Measurements from ENCODE around the gene FARS2.

Gene FARS2

DNA sequence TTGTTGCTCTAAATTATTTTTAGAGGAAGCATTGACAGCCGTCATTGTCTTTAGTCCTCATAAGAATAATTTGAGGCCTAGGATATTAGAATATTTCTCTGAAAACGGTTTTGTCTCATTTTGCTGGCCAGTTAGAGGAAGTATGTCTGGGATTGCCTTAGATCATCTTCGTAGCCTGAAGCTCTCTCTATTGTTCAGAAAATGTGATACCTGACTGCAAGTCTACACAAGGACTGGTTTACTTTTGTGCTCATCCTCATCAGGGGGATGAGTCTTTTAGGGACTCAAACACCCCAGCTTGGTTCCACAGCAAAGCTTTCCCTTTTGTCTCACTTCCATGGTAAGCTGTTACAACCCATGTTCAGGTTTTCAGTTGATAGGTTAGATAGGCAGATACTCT is 141.8 kb downstream of the FARS2 start:
- no peaks in the 10 kb centered on the region for H3K27me3 Mint-ChIP-seq
- H3K36me3 Mint-ChIP-seq, result peaks cover 7% of the 10 kb centered on the region
- H3K4me3 Mint-ChIP-seq, result no peak overlapping the region
- H3K4me1 Mint-ChIP-seq, result peaks cover 8% of the 10 kb centered on the region
- no peaks in the 10 kb centered on the region for H3K9me3 Mint-ChIP-seq
- ATAC-seq (ENCODE audit: low read depth) (no peak), DNase-seq (ENCODE audit: low spot score in 2 of 2) (no peak)
- peak overlapping the region; percentile 24 for H3K27ac Mint-ChIP-seq

DNA sequence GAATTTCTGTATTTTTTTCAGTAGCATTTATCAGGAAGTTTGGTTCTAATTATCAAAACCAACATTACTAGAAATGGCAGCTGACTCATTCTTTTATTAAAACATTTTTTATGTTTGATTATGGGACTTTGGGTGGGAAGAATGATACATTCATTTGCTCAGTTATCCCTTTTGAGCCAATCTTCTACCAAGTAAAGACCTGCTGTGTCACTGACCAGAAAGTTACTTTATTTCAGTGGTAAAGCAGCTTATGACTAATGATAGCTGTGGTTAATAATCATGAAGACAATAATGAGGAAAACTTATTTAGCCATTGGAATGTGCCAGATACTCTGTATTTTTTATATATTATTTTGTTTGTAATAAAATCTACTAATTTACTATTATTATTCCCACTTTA is 142.3 kb downstream of the FARS2 start:
- no peak overlapping the region for H3K27ac Mint-ChIP-seq
- peaks cover 12% of the 10 kb centered on the region for H3K36me3 Mint-ChIP-seq
- H3K9me3 Mint-ChIP-seq, result no peaks in the 10 kb centered on the region
- ATAC-seq (ENCODE audit: low read depth) (no peak), DNase-seq (ENCODE audit: low spot score in 2 of 2) (no peak)
- H3K4me1 Mint-ChIP-seq, result peaks cover 5% of the 10 kb centered on the region
- no peaks in the 10 kb centered on the region for H3K27me3 Mint-ChIP-seq
- H3K4me3 Mint-ChIP-seq, result no peak overlapping the region

DNA sequence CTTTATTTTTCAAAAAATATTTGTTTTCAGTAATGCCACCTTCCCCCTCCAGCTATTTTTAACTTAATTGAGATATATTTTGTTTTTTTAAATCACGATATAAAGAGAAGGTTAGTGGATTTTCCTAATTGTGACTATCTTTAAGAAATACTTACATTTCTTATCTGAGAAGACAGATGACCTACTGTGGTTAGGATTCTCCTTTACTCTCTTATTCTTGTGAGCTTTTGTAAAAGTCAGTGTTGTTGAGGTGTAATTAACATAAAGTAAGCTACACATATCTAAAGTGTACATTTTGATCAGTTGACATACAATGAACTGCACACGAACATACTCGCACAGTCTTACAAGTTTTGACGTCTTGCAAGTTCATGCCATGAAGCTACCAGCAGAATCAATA is 144.7 kb downstream of the FARS2 start:
- no peak for ATAC-seq (ENCODE audit: low read depth)
- Mint-ChIP-seq H3K27me3 (no peaks in the 10 kb centered on the region), H3K9me3 (no peaks in the 10 kb centered on the region), H3K4me3 (no peak overlapping the region), H3K4me1 (peaks cover 4% of the 10 kb centered on the region), H3K27ac (no peak overlapping the region), H3K36me3 (peaks cover 18% of the 10 kb centered on the region)
- no peak for DNase-seq (ENCODE audit: low spot score in 2 of 2)

DNA sequence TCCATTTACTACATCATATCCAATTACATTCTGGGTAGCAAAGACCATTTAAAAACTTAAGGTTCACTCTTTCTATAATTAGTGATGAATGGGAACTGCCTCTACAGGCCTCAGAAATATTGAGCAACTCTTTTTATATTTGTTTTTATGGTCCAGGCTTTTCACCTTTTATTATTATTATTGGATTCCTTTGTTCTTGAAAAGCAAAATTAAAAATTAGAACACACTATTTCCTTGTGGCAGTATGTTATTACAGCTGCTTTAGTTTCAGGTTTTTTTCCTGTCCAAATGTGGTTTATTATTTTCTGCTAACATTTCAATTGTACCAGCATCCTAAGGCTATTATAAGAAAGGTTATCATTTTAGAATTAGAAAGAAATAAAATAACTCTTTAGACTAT is 150.1 kb downstream of the FARS2 start:
- no peak overlapping the region for H3K4me3 Mint-ChIP-seq
- H3K27ac Mint-ChIP-seq, result no peak overlapping the region
- peaks cover 23% of the 10 kb centered on the region for H3K36me3 Mint-ChIP-seq
- H3K9me3 Mint-ChIP-seq, result no peaks in the 10 kb centered on the region
- no peak for ATAC-seq (ENCODE audit: low read depth)
- DNase-seq (ENCODE audit: low spot score in 2 of 2), result no peak
- no peaks in the 10 kb centered on the region for H3K27me3 Mint-ChIP-seq
- H3K4me1 Mint-ChIP-seq, result peaks cover 2% of the 10 kb centered on the region

DNA sequence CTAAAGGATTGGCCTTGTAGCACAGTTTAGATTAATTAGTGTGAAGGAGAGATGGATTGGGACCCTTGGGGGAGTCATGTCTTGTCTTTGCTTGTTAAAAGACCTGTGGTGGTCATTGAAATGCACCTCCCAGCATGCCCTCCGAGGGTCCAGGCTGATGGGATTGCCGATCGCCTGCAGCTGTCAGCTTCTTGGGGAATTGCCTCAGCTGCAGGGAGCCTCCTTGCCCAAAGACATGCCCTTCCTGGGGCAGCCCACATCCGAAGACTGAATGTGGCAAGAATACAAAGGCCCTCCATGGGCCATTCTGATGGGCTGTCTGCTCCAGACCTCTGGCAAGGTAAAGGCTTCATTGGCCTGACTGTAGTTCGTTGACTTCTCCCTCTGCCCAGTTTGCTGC is 150.7 kb downstream of the FARS2 start:
- H3K4me3 Mint-ChIP-seq, result no peak overlapping the region
- H3K27me3 Mint-ChIP-seq, result no peaks in the 10 kb centered on the region
- no peak for DNase-seq (ENCODE audit: low spot score in 2 of 2)
- no peak for ATAC-seq (ENCODE audit: low read depth)
- H3K36me3 Mint-ChIP-seq, result peaks cover 25% of the 10 kb centered on the region
- no peaks in the 10 kb centered on the region for H3K9me3 Mint-ChIP-seq
- H3K27ac Mint-ChIP-seq, result no peak overlapping the region
- peaks cover 2% of the 10 kb centered on the region for H3K4me1 Mint-ChIP-seq

DNA sequence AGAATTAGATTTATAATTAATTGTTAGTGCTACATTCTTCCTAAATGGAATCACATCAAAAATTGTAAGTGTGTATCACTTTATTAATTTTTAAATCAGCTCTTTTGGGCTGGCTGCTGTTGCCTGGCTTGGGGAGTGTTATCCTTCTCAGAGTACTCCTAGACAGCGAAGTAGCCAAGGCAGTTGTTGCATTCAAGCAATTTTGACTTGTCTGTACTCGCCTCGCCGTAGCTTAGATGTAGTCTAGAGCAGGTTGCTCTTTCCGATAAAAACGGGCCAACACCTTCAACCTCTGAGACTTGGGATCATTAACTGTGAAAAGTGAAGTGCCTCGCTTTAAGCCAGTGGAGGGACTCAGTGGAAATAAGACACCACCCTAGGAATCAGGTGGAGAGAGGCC is 151.3 kb downstream of the FARS2 start:
- Mint-ChIP-seq H3K9me3 (peaks cover 2% of the 10 kb centered on the region), H3K27ac (no peak overlapping the region), H3K36me3 (peaks cover 28% of the 10 kb centered on the region), H3K4me1 (peaks cover 2% of the 10 kb centered on the region), H3K27me3 (no peaks in the 10 kb centered on the region), H3K4me3 (no peak overlapping the region)
- no peak for DNase-seq (ENCODE audit: low spot score in 2 of 2)
- no peak for ATAC-seq (ENCODE audit: low read depth)

DNA sequence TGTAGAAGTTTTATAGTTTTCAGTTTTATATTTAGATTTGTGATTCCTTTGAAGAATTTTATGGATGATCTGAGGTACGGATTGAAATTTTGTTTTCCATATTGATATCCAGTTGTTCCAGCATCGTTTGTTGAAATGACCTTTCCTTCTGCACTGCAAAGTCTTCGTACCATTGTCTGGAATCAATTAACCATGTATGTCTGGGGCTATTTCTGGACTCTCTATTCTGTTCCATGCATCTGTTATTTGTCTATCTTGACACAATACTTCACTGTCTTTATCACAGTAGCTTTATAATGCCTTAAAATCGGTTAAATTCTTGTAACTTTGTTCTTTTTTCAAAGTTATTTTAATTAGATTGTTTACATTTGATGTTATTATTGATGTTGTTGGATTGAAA is 154.9 kb downstream of the FARS2 start:
- no peak for ATAC-seq (ENCODE audit: low read depth)
- H3K4me1 Mint-ChIP-seq, result peaks cover 7% of the 10 kb centered on the region
- H3K27me3 Mint-ChIP-seq, result no peaks in the 10 kb centered on the region
- DNase-seq (ENCODE audit: low spot score in 2 of 2), result no peak
- peaks cover 5% of the 10 kb centered on the region for H3K9me3 Mint-ChIP-seq
- no peak overlapping the region for H3K27ac Mint-ChIP-seq
- no peak overlapping the region for H3K4me3 Mint-ChIP-seq
- peaks cover 38% of the 10 kb centered on the region for H3K36me3 Mint-ChIP-seq

DNA sequence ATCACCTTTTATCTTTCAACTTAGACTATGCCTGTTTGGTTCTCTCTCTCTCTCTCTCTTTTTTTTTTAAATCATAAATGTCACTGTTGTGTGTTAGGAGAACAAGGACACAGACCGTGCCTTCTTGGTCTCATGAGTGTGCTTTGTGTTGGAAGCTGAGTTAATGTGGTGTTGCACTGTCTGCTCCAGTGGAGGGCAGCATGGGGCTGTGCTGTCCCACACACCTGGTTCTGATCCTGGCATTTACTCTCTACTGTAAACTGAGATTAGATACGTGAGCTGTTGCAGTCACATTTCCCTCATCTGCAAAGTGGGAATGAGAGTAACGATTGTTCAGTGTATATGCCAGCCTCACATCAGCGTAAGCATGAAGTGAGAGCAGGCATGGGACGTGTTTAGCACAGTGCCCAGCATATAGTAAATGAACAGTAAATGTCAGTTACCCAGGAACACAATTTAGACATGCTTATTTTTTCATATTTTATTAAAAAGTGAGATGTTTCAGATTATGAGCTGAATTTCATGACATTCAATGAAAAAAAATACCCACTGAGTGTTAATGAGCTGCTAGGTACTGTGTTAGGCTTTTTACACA is 161.1 kb downstream of the FARS2 start:
- Mint-ChIP-seq H3K36me3 (peaks cover 37% of the 10 kb centered on the region), H3K4me1 (peaks cover 7% of the 10 kb centered on the region), H3K27me3 (no peaks in the 10 kb centered on the region), H3K9me3 (peaks cover 4% of the 10 kb centered on the region), H3K4me3 (no peak overlapping the region), H3K27ac (no peak overlapping the region)
- no peak for DNase-seq (ENCODE audit: low spot score in 2 of 2)
- ATAC-seq (ENCODE audit: low read depth), result no peak

DNA sequence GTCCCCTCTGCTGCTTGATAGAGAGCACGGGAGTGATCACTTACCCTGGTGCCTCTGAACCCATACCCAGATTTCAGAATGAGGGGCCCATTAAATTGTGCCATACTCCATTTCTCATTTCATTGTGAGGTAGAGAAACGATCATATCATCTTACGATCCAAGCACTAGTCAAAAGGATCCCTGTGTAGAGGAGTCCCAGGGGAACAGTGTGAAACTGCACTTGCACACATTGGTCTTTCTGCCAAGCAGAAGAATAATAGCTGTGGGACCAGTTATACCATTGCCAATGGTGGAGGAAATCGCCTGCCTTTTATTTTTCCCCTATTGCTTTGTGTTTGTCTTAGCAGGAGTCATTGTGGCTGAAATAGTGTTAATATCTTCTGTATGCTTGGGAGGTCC is 161.9 kb downstream of the FARS2 start:
- Mint-ChIP-seq H3K27ac (no peak overlapping the region), H3K9me3 (no peaks in the 10 kb centered on the region), H3K36me3 (peaks cover 30% of the 10 kb centered on the region), H3K4me3 (no peak overlapping the region), H3K27me3 (no peaks in the 10 kb centered on the region), H3K4me1 (peaks cover 7% of the 10 kb centered on the region)
- ATAC-seq (ENCODE audit: low read depth) (no peak), DNase-seq (ENCODE audit: low spot score in 2 of 2) (no peak)

DNA sequence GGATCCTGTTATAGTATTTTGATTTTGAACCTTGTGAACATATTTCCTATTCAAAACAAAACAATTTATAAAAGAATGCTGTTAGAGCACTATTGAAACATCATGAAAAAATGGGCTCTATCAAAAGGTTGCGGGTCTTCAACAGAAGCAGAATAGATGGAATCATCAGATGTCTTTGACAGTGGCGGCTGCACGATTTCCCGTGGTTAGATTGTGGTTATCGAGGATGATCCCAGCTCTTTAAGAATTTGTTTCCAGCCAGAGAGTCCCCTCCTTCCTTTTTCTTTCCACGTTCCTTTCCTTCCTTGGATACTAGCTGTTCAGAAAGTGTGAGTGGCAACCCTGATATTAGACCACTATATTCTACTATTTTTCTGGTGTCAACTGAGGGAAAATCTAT is 163.4 kb downstream of the FARS2 start:
- no peak overlapping the region for H3K4me3 Mint-ChIP-seq
- DNase-seq (ENCODE audit: low spot score in 2 of 2) (no peak), ATAC-seq (ENCODE audit: low read depth) (no peak)
- peaks cover 2% of the 10 kb centered on the region for H3K4me1 Mint-ChIP-seq
- peak overlapping the region; percentile 38 for H3K27ac Mint-ChIP-seq
- H3K27me3 Mint-ChIP-seq, result no peaks in the 10 kb centered on the region
- peaks cover 19% of the 10 kb centered on the region for H3K36me3 Mint-ChIP-seq
- no peaks in the 10 kb centered on the region for H3K9me3 Mint-ChIP-seq

DNA sequence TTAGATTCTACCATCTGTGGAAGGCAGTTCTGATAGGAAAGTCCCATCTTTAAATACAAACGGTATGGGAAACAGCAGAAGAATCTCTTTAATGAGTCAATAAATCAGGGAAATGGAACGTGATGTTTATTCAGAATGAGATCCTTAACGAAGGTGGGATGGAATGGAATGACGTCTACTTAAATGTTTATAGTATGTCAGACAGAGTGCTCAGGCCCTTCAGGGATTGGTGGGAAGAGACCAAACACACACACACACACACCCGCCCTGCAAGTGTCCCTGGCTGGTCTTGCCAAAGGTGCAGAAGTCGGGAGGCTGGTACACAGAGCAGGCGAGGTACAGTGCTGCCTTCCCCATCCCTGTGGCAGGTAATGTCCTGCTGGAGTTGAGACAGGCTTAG is 164.0 kb downstream of the FARS2 start:
- Mint-ChIP-seq H3K36me3 (peaks cover 14% of the 10 kb centered on the region), H3K27me3 (no peaks in the 10 kb centered on the region), H3K4me1 (peaks cover 2% of the 10 kb centered on the region), H3K9me3 (no peaks in the 10 kb centered on the region), H3K27ac (no peak overlapping the region), H3K4me3 (no peak overlapping the region)
- no peak for ATAC-seq (ENCODE audit: low read depth)
- DNase-seq (ENCODE audit: low spot score in 2 of 2), result no peak

DNA sequence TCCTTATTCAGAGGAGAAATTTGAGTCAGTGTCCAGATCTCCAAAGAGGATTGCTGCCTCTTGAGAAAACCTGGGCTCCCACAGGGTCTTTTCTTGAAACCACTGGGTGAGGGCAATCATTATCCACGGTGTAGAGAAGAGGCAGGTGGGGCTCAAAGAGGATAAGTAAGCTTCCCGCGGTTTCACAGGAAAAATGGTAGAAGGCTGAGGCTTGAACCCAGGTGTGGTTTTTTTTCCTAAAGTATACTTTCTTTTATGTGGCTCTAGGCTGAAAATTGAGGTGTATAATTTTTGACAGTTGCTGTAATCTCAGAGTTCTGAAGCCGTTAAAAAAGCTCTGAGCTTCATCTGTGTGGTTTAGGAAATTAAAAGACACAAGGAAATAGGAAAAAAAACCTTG is 164.5 kb downstream of the FARS2 start:
- peaks cover 2% of the 10 kb centered on the region for H3K4me1 Mint-ChIP-seq
- DNase-seq (ENCODE audit: low spot score in 2 of 2) (no peak), ATAC-seq (ENCODE audit: low read depth) (no peak)
- no peak overlapping the region for H3K27ac Mint-ChIP-seq
- no peak overlapping the region for H3K4me3 Mint-ChIP-seq
- H3K36me3 Mint-ChIP-seq, result peaks cover 13% of the 10 kb centered on the region
- no peaks in the 10 kb centered on the region for H3K9me3 Mint-ChIP-seq
- H3K27me3 Mint-ChIP-seq, result no peaks in the 10 kb centered on the region

DNA sequence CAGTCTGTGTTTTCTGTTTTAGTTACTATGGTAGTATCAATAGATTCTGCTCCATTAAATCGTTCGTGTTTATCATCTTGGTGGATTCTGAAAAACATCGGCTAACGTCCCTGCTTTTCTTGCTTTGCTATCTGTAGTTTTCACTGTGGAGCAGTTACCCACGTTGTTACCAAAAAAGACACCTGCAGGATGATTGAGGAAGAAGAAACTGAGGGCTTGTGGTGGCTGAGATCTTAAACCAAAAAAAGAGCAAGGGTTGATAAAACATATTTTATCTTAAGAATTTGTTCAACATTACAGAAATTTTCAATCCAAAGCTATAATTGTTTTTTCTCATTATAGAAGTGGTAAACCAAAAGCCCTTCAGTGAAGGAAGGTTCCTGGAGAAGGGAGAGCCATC is 166.3 kb downstream of the FARS2 start:
- Mint-ChIP-seq H3K36me3 (peaks cover 13% of the 10 kb centered on the region), H3K4me1 (no peaks in the 10 kb centered on the region), H3K9me3 (no peaks in the 10 kb centered on the region), H3K27me3 (no peaks in the 10 kb centered on the region), H3K27ac (no peak overlapping the region), H3K4me3 (no peak overlapping the region)
- ATAC-seq (ENCODE audit: low read depth) (no peak), DNase-seq (ENCODE audit: low spot score in 2 of 2) (no peak)

DNA sequence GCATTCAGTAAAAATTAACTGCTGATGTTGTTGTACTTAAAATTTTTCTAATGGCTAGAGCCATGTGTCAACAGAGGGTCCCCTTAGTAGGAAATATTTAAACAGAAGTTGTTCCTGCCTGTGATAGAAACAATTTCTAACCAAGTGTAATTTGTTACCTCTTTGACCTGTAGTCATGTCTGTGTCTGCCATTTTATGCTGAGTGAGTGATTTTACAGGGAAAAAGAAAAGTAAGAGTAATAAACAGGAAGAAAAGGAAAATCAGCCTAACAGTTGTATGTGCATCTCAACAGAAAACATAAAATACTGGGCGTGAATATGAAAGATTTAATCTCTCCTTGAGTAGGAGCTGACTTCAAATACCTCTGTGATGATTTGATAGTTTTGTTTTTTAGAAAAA is 172.0 kb downstream of the FARS2 start:
- Mint-ChIP-seq H3K27me3 (no peaks in the 10 kb centered on the region), H3K9me3 (peaks cover 4% of the 10 kb centered on the region), H3K4me1 (no peaks in the 10 kb centered on the region), H3K36me3 (peaks cover 44% of the 10 kb centered on the region), H3K27ac (no peak overlapping the region), H3K4me3 (no peak overlapping the region)
- DNase-seq (ENCODE audit: low spot score in 2 of 2), result no peak
- no peak for ATAC-seq (ENCODE audit: low read depth)

DNA sequence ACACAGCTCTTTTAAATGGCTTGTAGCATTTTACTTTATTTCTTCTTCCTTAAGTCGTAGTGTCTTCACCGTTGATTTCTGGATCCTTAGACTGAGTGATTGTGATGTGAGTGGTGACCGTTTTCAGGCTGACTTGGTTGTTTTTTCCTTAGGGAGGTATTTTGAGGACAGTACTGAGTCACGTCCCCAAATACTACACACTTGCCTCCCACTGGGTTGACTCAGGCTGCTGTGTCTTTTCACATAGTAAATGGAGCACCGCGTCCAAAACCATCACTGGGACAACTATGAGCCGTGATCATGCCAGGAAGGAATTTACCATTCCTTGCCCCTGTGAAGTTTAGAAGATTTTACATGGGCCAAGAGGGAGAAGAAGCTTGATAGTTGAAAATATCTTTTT is 174.1 kb downstream of the FARS2 start:
- Mint-ChIP-seq H3K9me3 (peaks cover 4% of the 10 kb centered on the region), H3K4me1 (peaks cover 8% of the 10 kb centered on the region), H3K27me3 (no peaks in the 10 kb centered on the region), H3K4me3 (no peak overlapping the region), H3K36me3 (peaks cover 46% of the 10 kb centered on the region), H3K27ac (peak overlapping the region; percentile 82)
- DNase-seq (ENCODE audit: low spot score in 2 of 2), result no peak
- no peak for ATAC-seq (ENCODE audit: low read depth)

Measured in memory B cell (primary cell).